Activated CD4-positive, alpha-beta T cell treated with anti-CD3 and anti-CD28 coated beads, Interleukin-2, amount 10 ng/mL, durations not matched to agents 24 days and 14 days (primary cell): ENCODE results near the gene DDX10. TPM values are rescaled to one million over a fixed set of nuclear protein-coding genes. Genes with fewer than 3 reads are reported as not detected.

Experiments used
- total RNA-seq: library from RNA; stranded (reverse); gene quantifications from 2 replicates; pipeline ENCODE4 v1.2.3, GENCODE V29; 2022

Gene DDX10
- total RNA-seq, 1 donor from 2014 or later, result 71.6 TPM

Other genes starting within 250 kb of the DDX10 start
- 0.30 and 0.40 TPM in 2 replicates for gene C11orf65, start 197.5 kb upstream of the DDX10 start, total RNA-seq
- gene POGLUT3, start 166.7 kb upstream of the DDX10 start, total RNA-seq, result 8.1 and 8.6 TPM in 2 replicates
- 0.90 and 0.91 TPM in 2 replicates for gene EXPH5, start 71.3 kb upstream of the DDX10 start, total RNA-seq